GM19025 (cell line): ENCODE results near the gene TEKT5.
"Not testable (repeated sequence)": the region's sequence is repeated elsewhere in the genome, so short reads cannot be mapped to it uniquely, and the experiment has no call there.

Experiments used
- ATAC-seq: cut with Tn5 transposase; IDR thresholded peaks from one replicate; pipeline ENCODE4 v1.9.1; 2021; ENCODE audit warnings: mild to moderate bottlenecking, low read depth, moderate library complexity; ENCODE audit not compliant: unreplicated experiment

Gene TEKT5

DNA sequence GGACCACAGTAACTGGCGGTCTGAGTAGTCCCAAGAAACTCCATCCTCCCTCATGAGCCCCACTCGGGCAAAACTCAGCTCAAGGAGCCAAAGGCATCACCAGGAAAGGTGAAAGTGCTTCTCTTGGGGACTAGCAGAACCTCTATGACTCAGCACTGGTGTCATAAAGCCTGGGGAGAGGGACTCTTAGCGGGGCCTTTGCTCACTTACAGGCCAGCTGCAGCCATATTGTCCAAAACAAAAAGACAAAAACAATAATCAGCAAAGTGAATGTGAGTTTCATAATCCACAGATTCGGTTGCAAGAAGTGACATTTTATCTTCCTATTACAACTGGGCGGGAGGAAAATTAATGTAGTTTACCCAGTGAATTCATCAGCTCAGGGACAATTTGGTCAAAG is at the start of gene TEKT5:
Gene TEKT5 (minus strand): TSS at position 101 of the 400 bp plus-strand sequence. CDS start 57 bp downstream, at position 44.
- ATAC-seq: no peak

DNA sequence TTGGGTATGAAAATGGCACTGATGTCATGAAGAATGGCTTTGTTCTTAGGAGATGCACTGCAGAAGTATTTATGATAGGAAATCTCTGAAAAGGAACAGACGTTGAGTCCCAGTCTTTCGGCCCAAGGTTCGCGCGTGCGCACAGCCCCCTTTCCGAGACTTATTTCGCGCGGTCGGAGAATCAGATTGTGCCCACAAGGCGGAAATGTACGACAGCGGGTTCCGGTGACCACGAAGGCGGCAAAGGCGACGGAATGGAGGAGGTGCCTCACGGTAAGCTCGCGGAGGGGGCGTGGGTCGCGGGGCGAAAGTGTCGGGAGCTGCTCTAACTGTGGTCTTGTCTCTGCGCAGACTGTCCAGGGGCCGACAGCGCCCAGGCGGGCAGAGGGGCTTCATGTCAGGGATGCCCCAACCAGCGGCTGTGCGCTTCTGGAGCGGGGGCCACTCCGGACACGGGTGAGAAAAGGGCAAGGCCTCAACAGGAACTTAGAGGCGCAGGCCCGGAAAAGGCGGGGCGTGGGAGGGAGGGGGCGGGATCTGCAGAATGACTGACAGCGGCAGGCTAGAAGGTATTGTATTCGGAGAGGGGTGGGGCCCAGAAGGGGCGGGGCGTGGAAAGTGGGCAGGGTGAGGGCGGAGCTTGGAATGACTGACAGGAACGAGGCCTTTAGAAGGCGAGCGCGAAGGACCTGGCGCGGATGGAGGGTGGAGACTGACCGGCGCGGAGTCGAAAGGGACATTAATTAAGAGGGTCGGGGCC is 49.1 kb upstream of the TEKT5 start, which contains the start of gene NUBP1:
Gene NUBP1 (plus strand): TSS at position 233 of the 760 bp plus-strand sequence. CDS start 22 bp downstream, at position 255.
- peak; percentile 82 for ATAC-seq

DNA sequence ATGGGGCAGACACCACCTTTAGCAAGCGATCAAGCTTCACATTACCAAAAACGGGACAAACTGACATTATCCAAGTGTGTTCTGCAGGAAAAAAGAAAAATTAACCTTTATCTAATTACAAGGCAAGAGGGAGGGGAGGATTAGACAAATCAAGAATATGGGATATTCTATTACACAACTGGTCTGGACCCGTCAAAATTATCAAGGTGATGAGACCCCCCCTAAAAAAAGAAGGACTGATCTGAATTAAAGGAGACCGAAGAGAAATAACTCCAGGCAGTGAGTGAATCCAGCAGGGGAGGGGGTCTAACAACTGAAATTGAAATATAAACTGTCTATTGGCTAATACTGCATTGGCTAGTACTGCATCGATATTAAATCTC is 48.5 kb upstream of the TEKT5 start:
- no peak for ATAC-seq

DNA sequence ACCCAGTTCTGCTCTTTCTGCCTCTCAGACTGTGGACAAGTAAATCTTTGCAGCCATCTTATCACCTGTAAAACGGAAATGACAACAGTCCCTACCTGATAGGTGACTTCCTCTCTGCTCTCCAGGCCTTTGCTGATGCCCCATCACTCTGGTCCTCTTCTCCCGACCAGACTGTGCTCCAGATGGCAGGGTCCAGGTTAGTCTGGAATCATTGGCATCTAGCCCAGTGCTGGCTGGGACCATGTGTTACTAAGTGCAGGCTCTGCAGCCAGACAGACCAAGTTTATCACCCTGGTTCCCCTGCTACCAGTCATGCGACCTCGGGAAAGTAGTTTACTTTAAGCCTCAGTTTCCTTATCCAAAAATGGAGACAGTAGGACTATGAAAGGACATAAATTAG is 47.1 kb upstream of the TEKT5 start:
- no peak for ATAC-seq

DNA sequence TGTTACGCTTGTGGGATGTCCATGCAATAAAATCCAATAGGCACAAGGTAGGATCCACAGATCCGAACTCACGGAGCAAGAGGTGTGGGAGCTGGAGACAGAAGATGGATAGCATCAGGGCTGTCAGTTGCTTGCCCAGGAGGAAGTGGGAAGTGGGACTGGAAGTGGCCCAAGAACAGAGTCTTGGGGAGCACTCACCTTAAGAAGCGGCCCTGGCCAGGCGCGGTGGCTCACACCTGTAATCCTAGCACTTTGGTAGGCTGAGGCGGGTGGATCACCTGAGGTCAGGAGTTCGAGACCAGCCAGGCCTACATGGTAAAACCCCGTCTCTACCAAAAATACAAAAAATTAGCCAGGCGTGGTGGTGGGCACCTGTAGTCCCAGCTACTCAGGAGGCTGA is 46.5 kb upstream of the TEKT5 start:
- not testable (repeated sequence) for ATAC-seq

DNA sequence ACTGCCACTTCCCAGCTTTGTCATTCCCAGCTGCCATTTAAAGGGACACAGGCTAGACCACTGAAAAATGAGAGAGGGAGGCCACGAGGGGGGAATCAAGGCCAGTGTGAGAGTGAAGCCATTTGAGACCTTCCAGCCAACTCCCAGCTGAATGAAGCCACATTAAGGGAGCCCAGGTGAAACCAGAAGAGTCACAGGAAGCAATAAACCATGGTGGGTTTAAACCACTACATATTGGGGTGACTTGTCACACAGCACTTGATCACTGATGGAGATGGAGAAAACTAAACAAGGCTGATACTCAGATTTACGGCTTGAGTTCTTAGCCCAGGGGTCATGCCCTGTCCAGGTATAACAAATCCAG is 46.1 kb upstream of the TEKT5 start:
- no peak for ATAC-seq

DNA sequence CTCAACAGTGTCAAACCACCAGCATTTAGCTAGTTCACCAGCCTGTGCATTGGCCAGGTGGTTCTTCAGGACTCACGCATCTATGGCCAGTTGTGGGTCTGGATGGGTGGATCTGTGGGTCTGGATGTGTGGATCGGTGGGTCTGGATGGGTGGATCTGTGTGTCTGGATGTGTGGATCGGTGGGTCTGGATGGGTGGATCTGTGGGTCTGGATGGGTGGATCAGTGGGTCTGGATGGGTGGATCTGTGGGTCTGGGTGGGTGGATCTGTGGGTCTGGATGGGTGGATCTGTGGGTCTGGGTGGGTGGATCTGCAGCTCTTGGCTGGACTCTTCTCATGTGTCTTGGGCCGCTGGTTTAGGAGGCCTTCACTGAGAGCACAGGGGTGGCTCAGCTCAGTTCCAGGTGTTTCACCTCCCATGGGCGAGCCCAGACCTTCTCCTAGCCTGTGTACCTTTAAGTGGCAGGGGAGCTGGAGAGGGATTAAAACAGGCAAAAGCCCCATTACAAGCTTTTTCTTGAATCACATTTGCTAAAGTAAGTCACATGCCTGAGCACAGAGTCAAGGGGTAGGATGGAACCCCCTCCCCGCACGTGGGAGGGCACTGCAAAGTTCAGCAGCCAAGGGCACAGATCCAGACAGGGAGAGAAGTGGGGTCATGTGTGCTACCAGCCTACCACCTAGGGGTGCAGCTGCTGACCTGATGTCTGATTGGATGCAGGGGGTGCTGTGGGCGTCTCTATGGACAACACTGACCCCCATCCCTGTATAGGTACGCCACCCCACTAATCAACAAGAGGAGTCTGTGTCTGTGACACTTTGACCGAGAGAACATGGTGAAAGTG is 45.5 kb upstream of the TEKT5 start:
- ATAC-seq: no peak

DNA sequence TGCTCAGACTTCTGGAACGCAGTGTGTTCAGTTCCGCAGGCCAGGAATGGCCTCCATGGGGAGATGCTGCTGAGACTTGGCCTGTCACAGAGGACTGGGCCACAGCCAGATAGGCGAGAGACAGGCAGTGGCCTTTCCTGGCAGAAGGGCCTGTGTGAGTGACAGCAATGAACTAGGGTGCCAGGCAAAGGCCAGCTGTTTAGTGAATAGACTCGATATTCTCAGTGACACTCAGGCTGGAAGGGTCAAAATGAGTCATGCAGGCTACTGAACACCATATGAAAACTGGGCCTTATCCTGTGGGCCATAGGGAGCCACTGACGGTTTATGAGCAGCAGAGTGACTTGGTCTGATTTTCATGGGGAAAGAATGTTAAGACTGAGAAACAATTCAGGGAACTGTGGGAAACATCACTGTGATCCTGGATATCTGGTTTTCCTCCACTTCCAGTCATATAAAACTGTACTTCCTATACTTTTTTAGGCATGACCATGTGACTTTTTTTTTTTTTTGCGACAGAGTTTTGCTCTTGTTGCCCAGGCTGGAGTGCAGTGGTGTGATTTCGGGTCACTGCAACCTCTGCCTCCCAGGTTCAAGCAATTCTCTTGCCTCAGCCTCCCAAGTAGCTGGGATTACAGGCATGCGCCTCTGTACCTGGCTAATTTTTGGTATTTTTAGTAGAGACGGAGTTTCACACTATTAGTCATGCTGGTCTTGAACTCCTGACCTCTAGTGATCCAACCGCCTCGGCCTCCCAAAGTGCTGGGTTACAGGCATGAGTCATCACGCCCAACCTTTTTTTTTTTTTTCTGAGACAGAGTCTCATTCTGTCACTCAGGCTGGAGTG is 43.7 kb upstream of the TEKT5 start:
- peak; percentile 67 for ATAC-seq

DNA sequence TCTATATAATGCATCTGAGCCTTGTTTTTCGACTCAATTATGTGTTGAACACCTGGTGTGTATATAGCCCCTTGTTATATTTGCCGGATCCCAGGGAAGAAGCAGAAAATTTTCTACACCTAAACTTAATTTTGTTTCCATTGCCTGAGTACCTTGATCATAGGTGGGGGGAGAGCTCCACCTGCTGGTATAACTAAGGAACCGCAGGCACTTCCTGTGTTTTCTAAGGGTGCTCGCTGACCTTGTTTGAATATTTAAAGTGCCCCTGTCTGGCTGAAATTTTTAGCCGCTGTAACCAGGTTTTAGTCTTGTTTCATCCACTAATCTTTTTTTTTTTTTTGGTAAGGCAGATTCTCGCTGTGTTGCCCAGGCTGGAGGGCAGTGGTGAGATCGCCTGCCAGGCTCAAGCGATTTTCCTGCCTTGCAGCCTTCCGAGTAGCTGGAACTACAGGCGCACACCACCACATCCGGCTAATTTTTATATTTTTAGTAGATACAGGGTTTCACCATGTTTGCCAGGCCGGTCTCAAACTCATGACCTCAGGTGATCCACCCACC is 42.4 kb upstream of the TEKT5 start:
- no peak for ATAC-seq

DNA sequence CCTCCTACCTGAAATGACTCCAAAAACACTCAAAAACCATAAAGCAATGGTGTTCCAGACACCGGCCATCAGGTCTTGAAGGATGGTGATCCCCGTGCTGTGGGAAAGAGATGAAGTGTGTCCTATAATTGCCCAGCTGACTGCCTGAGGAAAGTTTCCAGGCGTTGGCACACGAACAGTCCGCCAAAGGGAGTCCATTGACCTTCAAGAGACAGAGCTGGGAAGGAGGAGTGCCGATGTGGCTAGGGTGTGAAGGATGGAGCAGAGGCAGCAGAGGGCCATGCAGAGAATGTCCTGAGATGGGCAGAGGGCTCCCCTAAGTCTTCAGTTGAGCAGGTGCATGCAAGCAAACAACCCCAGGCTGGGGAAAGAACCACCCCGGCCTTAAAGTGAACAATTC is 37.1 kb upstream of the TEKT5 start:
- no peak for ATAC-seq

DNA sequence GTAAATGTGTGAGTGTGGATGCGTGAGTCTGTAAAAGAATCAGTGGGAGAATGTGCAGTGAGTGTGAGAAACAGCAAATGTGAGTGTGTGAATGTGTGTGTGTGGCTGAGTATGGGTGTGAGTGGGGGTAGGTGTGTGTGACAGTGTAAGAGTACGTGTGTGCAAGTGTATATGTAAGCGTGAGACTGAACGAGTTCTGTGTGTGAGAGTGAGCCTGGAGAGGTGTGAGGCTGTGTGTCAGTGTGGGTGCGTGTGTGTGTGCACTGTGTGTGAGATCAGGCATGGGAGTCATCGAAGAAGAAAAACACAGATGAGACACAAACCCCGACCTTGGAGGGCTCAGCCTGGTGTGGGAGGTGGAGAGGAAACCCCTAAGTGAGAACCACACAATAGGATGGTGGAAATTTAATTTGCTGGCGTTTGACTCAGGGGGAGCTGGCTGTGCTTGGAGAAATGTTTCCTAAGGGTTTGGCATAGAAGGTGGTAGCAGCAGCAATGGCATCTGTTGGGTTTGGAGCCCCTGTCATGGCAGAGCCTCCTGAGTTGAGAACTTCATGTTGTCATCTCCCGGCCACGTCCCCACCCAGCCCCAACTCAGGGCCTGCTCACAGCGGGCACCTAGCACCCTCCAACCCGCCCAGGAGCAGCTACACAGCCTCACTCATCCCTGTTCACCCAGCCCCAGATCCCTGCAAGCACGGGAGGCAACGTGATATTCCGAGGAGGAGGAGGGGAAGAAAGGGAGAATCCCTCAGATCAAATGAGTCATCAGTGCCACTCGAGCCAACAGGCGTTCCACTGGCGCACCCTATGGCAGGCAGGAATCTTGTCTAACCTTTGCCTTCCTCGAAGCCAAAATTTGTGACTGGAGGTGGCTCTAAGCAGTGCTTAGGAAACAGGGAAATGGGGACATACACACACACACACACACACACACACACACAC is 34.6 kb upstream of the TEKT5 start:
- no peak for ATAC-seq

DNA sequence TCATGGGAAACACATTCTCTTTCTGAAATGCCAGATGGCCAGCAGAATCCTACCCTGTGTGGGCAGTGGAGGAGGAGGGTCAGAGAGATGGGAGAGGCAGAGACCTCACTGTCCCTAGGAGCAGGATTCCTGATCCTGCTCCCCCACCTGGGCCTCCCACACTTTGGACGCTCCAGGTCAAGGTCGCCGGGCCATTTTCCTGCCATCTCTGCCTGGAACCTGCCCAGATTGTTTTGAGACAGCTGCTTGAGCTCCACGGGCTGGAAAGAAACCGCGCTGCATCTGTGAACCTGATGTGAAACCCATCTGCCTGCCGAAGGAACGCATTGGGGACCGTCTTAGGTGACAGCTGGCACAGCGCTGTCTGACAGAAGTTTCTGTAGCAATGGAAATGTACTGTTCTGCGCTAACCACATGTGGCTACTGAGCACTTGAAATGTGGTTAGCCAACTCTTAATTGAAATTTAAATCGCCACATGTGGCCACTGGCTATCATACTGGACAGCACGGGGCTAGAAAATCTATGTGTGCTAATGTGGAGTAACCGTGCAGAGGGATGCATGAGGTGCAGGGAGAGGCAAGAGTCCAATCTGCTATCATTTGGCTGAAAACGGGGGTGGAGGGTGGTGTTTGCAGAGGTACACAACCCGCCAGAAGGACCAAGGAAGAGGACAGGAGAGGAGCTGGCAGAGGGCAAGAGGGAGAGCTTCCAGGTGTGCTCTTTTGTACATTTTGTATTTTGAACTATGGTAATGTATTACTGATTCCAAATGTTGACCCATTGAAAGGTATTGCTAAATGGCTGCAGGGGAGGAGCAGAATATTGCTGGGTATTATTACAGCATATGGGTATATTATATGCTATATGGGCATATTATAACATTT is 33.5 kb upstream of the TEKT5 start:
- ATAC-seq: no peak

DNA sequence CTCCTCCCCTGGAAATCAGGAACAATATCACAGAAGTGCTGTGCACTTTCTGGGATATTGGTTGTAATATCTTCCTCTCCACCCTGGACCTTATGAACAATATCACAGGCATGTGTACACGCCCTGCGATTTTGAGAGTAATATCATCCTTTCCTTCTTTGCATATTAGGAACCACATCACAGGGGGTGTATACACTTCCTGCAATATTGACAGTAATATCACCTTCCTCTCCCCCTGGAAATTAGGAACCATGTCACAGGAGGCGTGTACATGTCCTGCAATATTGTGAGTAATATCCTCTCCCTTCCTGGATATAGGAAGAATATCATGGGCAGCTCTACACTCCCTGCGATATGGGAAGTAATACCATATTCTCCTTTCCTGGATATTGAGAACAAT is 14.2 kb upstream of the TEKT5 start:
- no peak for ATAC-seq

DNA sequence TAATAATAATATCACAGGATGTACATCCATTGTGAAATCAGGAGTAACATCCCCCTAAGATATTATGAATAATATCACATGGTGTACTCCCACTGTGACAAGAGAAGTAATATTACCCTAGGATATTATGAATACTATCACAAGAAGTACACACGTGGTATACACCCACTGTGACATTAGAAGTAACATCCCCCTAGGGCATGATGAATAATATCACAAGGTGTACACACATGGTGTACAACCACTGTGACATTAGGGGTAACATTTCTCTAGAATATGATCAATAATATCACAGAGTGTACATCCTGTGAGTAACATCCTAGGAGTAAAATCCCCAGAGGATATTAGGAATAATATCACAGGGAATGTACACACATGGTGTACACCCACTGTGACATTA is 5.0 kb upstream of the TEKT5 start:
- no peak for ATAC-seq

DNA sequence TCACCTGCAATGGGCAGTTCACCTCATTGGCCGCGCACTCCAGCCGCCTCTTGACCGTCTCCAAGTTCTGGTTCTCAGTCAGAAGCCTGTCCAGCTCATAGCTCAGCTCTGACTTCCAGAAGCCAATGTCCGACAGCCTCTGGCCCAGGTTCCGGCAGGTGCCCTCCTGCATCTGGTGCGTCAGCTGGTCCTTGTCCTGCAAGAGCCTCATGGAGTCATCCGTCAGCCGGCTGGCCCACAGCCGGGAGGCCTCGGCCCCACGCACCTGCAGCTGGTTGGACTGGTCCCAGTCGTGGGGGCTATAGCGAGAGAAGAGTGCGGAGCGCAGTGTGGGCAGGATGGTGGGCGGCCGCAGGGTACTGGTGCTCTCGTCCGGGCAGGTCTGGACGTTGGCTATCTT is 424 bp downstream of the TEKT5 start:
- ATAC-seq: no peak

DNA sequence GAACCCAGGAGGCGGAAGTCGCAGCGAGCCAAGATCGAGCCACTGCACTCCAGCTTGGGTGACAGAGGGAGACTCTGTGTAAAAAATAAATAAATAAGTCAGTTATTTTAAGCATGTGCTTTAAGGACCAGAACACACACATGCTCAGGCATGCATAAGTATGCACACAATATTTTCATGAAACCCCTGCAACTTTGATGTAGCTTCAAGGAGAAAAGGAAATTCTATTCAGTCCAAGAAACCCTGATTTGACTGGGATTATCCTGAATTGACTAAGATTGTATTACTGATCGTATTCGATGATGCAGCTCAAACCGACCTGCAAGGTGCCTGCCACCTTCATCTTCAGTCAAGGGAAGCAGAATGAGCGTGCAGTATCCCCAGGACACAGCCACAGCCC is 841 bp downstream of the TEKT5 start:
- no peak for ATAC-seq

DNA sequence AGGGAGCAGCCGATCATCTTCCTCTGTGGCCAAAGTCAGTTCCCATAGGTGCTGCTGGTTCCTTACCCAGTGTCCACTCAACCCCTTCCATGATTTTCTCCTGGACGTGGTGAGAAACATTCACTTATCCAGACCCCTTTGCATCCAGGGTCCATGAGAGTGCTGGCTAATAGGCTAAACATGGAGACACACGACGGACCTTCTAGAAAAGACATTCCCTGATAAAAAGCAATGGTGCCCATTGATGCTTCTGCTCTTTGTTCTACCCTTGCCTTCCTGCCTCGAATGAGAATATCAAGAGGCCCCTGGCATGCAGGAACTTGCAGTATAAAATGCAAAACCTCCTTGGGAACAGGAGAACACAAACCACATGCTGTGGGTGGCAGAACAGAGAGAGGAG is 2.3 kb downstream of the TEKT5 start:
- ATAC-seq: no peak

DNA sequence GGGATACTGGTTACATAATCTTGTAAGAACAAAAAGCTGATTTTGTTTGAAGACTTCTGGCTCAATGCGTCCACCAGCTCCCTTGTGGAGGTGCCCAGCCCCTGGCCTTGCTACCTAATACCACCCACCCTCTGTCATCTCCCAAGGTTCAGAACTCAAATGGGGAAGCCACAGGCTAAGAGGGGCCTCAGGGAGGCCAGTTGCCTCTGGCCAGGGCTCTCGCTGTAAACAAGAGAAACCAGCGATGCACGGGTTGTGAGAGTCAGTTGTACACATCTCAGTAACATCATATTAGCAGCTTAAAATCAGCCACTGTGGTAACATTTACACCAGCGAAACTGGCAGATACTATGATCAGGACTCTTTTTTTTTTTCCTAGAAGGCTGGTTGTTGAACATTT is 6.0 kb downstream of the TEKT5 start:
- no peak for ATAC-seq

DNA sequence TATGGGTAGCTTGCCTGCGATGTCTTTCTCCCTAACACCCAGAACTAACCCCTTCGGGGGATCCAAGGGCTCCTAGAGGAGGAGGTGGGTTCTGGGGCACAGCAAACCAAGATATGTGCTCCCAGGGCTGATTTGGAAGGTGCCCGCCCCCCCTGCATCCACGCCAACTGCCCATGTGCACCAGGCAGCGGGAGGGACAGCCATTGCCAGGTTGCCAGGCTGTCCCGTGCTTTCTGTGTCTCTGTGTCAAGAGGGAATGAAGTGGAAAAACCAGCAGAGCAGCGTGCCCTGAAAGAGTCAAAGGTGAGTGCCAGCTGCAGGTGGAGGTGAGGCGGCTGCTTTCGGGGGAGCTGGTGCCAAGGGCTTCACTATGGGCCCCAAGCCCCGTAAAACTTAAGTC is 6.4 kb downstream of the TEKT5 start:
- no peak for ATAC-seq
